Gastrocnemius medialis (tissue), 4 donors: Measurements from ENCODE around the gene KIFC3. TPM values are rescaled to one million over a fixed set of nuclear protein-coding genes. Genes with fewer than 3 reads are reported as not detected.

Source experiments
- ATAC-seq, 2 donors: fragments of 150-250 bp; one replicate each; pipeline ENCODE4 v1.9.1; 2016
- DNase-seq, 2 donors: peaks; one replicate each; pipeline ENCODE4 v3.0.0-alpha.2; 2019
- H3K27ac ChIP-seq, 4 donors: fragments of 200-600 bp; sonication (generic); 1 replicate in 1 of 4; 2 replicates in 3 of 4; pipeline ENCODE4 v1.5.1; 2016 to 2018; ENCODE audit warnings: mild to moderate bottlenecking in 2 of 4, moderate library complexity in 1 of 4
- H3K27me3 ChIP-seq, 3 donors: fragments of 200-600 bp; sonication (generic) in 2 of 3; 1 replicate in 1 of 3; 2 replicates in 2 of 3; pipeline versions ENCODE4 v1.5.1 to v1.6.0; 2016 to 2019; ENCODE audit warnings: mild to moderate bottlenecking in 1 of 3, moderate library complexity in 1 of 3
- H3K36me3 ChIP-seq, 2 donors: fragments of 200-600 bp; sonication (generic) in 1 of 2; one replicate each; pipeline ENCODE4 v1.5.1; 2017 to 2018
- H3K4me1 ChIP-seq, 2 donors: fragments of 200-600 bp; sonication (generic) in 1 of 2; one replicate each; pipeline ENCODE4 v1.5.1; 2016 to 2017; ENCODE audit warnings: mild to moderate bottlenecking in 2 of 2
- H3K4me3 ChIP-seq, 4 donors: fragments of 200-600 bp; sonication (generic) in 3 of 4; 1 replicate in 1 of 4; 2 replicates in 3 of 4; pipeline ENCODE4 v1.5.1; 2016 to 2019; ENCODE audit warnings: mild to moderate bottlenecking in 2 of 4
- H3K9me3 ChIP-seq, 3 donors: fragments of 200-600 bp; sonication (generic) in 2 of 3; 1 replicate in 1 of 3; 2 replicates in 2 of 3; pipeline ENCODE4 v1.5.1; 2016 to 2019
- POLR2A ChIP-seq, 2 donors: fragments of 450-650 bp; IDR thresholded peaks; one replicate each; pipeline ENCODE4 v1.6.1; 2017; ENCODE audit warnings: antibody characterized with exemption in 2 of 2, mild to moderate bottlenecking in 2 of 2, moderate library complexity in 2 of 2
- in situ Hi-C, 4 donors: fragments of 200-750 bp; cut with MboI; loops; one replicate each; pipeline versions ENCODE4 v1.15.0 to v1.8.0; 2017; ENCODE audit warnings: low sequenced_read_pairs in 4 of 4
- intact Hi-C: fragments of 100-400 bp; cut with DNase I; formaldehyde crosslinking; loops from one replicate; pipeline ENCODE4 v1.15.1; 2023; ENCODE audit warnings: low total_unique reads
- total RNA-seq, 4 donors: library from RNA; depleted of rRNA; stranded (reverse); fragments of >200 nt; gene quantifications; one replicate each; pipeline versions ENCODE4 v1.1.0 to v1.2.3, GENCODE V29; 2016
- TF ChIP-seq, protein P1 (sequence below), 5 experiments: fragments of 450-650 bp in 3 of 5; fragments of 200-600 bp in 2 of 5; sonication (generic) in 2 of 5; IDR thresholded peaks in 4 of 5; conservative IDR thresholded peaks in 1 of 5; 1 replicate in 4 of 5; 2 replicates in 1 of 5; pipeline ENCODE4 v1.5.1; 2016 to 2019; ENCODE audit warnings: antibody characterized with exemption in 5 of 5, mild to moderate bottlenecking in 3 of 5, moderate library complexity in 3 of 5

The KIFC3 gene
- total RNA-seq, 4 donors from 2014 or later = 2.1 to 12.0 (median 3.2) TPM

DNA sequence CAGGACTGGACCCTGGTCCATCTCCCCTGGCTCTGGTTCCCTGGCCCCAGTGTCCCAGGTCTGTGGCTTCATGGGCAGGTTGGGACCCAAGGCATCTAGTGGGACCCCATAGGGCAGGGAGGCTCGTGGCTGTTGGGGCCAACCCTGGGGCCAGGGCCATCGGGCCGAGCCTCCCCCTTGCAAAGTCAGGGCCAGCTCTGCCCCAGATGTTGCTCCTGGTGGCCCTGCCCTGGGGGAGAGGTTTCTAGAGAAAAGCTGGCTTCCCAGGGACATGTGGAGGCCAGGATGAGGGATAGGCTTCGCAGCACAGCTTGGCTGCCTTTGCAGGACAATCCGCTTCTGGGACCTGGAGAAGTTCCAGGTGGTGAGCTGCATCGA lies 50.1 kb downstream of the KIFC3 start:
- Histone ChIP-seq H3K36me3 (peaks cover 0 to 20% of the 10 kb centered on the region in 2 donors), H3K4me1 (no peaks in the 10 kb centered on the region), H3K27ac (no peak overlapping the region), H3K27me3 (no peaks in the 10 kb centered on the region), H3K9me3 (no peaks in the 10 kb centered on the region), H3K4me3 (no peak overlapping the region)
- in situ Hi-C loops = loop anchor here in 2 of 4 donors (10.0 to 25.0 kb wide), 2 partner anchors 253 to 260 kb away; partner anchors contain the start of genes USB1 (in 2 of the 2) and ZNF319 (in 2 of the 2)
- intact Hi-C loops = no loop called here
- DNase-seq (no peak), ATAC-seq (no peak)
- TF ChIP-seq, protein P1, sequence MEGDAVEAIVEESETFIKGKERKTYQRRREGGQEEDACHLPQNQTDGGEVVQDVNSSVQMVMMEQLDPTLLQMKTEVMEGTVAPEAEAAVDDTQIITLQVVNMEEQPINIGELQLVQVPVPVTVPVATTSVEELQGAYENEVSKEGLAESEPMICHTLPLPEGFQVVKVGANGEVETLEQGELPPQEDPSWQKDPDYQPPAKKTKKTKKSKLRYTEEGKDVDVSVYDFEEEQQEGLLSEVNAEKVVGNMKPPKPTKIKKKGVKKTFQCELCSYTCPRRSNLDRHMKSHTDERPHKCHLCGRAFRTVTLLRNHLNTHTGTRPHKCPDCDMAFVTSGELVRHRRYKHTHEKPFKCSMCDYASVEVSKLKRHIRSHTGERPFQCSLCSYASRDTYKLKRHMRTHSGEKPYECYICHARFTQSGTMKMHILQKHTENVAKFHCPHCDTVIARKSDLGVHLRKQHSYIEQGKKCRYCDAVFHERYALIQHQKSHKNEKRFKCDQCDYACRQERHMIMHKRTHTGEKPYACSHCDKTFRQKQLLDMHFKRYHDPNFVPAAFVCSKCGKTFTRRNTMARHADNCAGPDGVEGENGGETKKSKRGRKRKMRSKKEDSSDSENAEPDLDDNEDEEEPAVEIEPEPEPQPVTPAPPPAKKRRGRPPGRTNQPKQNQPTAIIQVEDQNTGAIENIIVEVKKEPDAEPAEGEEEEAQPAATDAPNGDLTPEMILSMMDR (IDR thresholded peaks at IDR 0.05 in 4 of 5, conservative IDR thresholded peaks at IDR 0.05 in 1 of 5) = no peak
- TF ChIP-seq POLR2A (IDR thresholded peaks at IDR 0.05) = no peak

DNA sequence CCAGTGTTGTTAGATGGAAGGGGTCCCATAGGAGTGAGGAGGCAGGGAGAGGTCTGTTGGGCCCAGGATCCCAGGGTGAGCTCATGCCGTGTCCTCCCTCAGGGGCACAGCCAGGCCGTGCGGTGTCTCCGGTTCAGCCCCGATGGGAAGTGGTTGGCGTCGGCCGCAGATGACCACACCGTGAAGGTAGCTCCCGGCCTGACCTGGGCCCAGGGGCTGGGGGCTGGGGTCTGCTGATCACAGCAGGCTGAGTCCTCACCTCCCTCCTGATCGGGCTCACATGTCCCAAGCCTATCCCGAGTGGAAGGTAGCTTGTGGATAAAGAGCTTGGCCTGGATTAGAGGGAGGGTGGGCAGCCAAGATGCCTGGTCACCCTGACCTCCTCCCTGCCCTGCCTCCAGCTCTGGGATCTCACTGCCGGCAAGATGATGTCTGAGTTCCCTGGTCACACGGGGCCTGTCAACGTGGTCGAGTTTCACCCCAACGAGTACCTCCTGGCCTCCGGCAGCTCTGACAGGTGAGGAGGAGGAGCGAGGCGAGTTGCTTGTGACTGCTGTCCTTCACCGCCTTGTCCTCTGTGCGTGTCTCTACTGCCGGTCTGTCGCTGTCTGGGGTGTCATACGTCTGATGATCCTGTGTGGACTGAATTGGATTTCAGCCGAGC lies 50.6 kb downstream of the KIFC3 start:
- Histone ChIP-seq H3K36me3 (peaks cover 0 to 20% of the 10 kb centered on the region in 2 donors), H3K9me3 (no peaks in the 10 kb centered on the region), H3K4me1 (no peaks in the 10 kb centered on the region), H3K4me3 (no peak overlapping the region), H3K27me3 (no peaks in the 10 kb centered on the region), H3K27ac (no peak overlapping the region)
- in situ Hi-C loops (loop anchor here in 2 of 4 donors (10.0 to 25.0 kb wide), 2 partner anchors 253 to 261 kb away; partner anchors contain the start of genes USB1 (in 2 of the 2) and ZNF319 (in 2 of the 2)), intact Hi-C loops (no loop called here)
- ATAC-seq = no peak
- DNase-seq = no peak
- TF ChIP-seq POLR2A (IDR thresholded peaks at IDR 0.05) = no peak
- TF ChIP-seq, protein P1 (IDR thresholded peaks at IDR 0.05 in 4 of 5, conservative IDR thresholded peaks at IDR 0.05 in 1 of 5) = no peak

DNA sequence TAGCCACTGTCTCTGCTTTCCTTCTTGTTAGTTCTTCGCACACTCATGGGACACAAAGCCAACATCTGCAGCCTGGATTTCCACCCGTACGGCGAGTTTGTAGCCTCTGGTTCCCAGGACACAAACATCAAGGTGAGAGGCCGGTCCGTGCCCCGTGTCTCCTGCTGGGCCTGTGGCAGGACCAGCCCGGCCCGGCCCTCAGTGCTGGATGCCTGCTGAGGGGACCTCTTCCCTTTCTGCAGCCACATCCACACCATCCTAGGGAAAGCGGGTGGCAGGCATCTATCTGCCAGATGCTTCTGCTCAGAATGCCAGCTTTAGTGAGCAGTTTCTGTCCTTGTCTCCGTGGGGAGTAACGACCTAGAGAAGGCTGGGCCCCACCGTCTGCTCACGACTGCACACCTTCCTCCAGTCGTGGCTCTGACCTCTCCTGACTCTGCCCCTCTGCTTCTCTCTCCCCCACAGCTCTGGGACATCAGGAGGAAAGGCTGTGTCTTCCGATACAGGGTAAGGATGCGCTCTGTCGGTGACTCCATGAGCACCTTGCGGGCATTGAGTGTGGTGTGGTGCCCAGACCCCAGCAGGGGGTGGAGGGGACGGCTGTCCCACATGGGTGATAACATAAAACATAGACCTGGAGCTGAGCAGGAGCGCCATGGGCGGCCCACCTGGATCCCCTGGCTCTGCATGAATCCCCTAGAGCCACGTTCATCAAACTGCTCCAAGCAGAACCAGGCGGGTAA lies 51.3 kb downstream of the KIFC3 start:
- no peak overlapping the region for H3K4me3 ChIP-seq
- peaks cover 0 to 16% of the 10 kb centered on the region in 2 donors for H3K36me3 ChIP-seq
- intact Hi-C loops = no loop called here
- H3K4me1 ChIP-seq = no peaks in the 10 kb centered on the region
- no peak overlapping the region for H3K27ac ChIP-seq
- in situ Hi-C loops = loop anchor here in 2 of 4 donors (10.0 to 25.0 kb wide), 2 partner anchors 254 to 261 kb away; partner anchors contain the start of genes USB1 (in 2 of the 2) and ZNF319 (in 2 of the 2)
- DNase-seq = no peak
- TF ChIP-seq, protein P1 (IDR thresholded peaks at IDR 0.05 in 4 of 5, conservative IDR thresholded peaks at IDR 0.05 in 1 of 5) = no peak
- TF ChIP-seq POLR2A (IDR thresholded peaks at IDR 0.05) = no peak
- no peak for ATAC-seq
- H3K9me3 ChIP-seq = no peaks in the 10 kb centered on the region
- no peaks in the 10 kb centered on the region for H3K27me3 ChIP-seq

DNA sequence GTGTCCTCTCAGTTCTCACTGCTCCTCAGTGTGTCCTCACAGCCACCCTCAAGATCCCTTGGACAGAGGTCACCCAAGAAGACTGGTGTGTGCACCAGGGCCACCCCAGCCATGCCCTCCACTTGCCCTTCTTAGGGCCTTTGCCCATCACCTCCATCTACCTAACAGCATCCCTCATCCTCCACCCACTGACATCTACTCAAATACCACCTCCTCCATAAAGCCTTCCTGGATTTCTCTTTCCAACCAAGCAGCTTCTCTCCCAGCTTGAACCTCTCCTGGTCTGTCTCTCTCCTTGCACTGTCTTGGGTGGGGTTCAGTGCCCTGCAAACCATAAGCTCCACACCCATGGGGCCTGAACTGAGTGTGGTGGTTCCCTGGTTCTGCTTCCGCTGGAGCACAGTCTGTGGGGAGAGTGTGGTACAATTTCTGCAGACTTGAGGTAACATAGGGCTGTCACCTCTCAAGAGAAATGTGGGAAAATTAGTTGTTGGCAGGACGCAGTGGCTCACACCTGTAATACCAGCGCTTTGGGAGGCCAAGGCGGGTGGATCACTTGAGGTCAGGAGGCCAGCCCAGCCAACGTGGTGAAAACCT lies 52.3 kb downstream of the KIFC3 start:
- no peaks in the 10 kb centered on the region for H3K27me3 ChIP-seq
- DNase-seq = no peak
- in situ Hi-C loops = loop anchor here (10.0 to 25.0 kb wide), 3 partner anchors 255 to 313 kb away; partner anchors contain the start of genes USB1 (in 3 of the 4), ZNF319 (in 3 of the 4), CIAPIN1 (in 1 of the 4) and COQ9 (in 1 of the 4)
- no peak overlapping the region for H3K27ac ChIP-seq
- H3K9me3 ChIP-seq = no peaks in the 10 kb centered on the region
- H3K4me1 ChIP-seq = no peaks in the 10 kb centered on the region
- H3K36me3 ChIP-seq = peaks cover 0 to 7% of the 10 kb centered on the region in 2 donors
- TF ChIP-seq, protein P1 (IDR thresholded peaks at IDR 0.05 in 4 of 5, conservative IDR thresholded peaks at IDR 0.05 in 1 of 5) = no peak
- TF ChIP-seq POLR2A (IDR thresholded peaks at IDR 0.05) = no peak
- H3K4me3 ChIP-seq = no peak overlapping the region
- intact Hi-C loops = no loop called here
- no peak for ATAC-seq
